ENCODE results near the gene MATR3.

DNA sequence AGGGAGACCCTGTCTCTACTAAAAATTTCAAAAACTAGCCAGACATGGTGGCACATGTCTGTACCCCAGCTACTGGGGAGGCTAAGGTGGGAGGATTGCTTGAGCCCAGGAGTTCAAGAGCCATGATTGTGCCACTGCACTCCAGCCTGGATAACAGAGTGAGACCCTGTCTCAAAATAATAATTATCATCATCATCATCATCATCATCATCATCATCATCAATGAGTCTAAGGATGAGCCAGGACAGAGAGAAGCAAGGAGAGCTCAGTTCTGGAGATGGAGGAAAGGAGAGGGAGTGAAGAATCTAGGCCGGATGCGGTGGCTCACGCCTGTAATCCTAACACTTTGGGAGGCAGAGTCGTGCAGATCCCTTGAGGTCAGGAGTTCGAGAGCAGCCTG lies 36.7 kb upstream of the MATR3 start:
- TF ChIP-seq, protein P1, sequence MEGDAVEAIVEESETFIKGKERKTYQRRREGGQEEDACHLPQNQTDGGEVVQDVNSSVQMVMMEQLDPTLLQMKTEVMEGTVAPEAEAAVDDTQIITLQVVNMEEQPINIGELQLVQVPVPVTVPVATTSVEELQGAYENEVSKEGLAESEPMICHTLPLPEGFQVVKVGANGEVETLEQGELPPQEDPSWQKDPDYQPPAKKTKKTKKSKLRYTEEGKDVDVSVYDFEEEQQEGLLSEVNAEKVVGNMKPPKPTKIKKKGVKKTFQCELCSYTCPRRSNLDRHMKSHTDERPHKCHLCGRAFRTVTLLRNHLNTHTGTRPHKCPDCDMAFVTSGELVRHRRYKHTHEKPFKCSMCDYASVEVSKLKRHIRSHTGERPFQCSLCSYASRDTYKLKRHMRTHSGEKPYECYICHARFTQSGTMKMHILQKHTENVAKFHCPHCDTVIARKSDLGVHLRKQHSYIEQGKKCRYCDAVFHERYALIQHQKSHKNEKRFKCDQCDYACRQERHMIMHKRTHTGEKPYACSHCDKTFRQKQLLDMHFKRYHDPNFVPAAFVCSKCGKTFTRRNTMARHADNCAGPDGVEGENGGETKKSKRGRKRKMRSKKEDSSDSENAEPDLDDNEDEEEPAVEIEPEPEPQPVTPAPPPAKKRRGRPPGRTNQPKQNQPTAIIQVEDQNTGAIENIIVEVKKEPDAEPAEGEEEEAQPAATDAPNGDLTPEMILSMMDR (IDR thresholded peaks at IDR 0.05) = no peak
- TF ChIP-seq POLR2A (IDR thresholded peaks at IDR 0.05) = no peak

All from thyroid gland (tissue), 4 donors.